ENCODE results near the gene FBXO47.

DNA sequence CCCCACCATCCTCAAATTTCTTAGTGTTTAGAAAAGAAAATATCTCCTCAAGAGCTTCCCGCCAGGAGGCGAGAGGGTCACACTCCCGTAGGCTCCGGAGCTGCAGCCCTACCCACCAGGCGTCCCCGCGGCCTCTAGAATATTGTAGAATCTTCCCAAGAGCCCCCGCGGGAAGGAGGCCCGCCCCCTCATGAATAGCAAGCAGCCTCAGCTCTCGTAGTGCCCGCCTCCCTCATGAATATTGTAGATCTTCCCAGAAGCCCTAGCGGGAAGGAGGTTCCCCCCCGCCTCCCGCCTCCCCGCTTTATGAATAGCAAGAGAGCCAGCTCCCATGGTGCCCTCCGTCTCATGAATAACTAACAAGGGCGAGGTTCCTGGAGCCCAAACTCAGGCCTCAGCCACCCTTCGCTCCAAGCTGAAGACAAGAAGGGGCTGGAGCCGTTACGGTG is at the start of gene FBXO47:
- TF ChIP-seq IRF2 (CRISPR knock-in tag; IDR thresholded peaks at IDR 0.05) (no peak), ETV6 (IDR thresholded peaks at IDR 0.05; ENCODE audit: borderline replicate concordance in 1 of 2, low read depth in 2 of 2, low read length in 1 of 2) (no peak), ETV6 (CRISPR knock-in tag; IDR thresholded peaks at IDR 0.05; ENCODE audit: borderline replicate concordance) (no peak), TCF7L2 (IDR thresholded peaks at IDR 0.05; ENCODE audit: low read depth, low read length) (no peak), KDM4B (IDR thresholded peaks at IDR 0.05; ENCODE audit: borderline replicate concordance in 2 of 2, low read depth in 1 of 2) (no peak), PHF8 (IDR thresholded peaks at IDR 0.05; ENCODE audit: borderline replicate concordance, low read length) (no peak)

Data from K562 (cell line).